Heart left ventricle (tissue), 13 donors: ENCODE measurements around the gene WDR70.

Experiments used
- CTCF ChIP-seq, 12 donors: fragments of 200-600 bp; sonication (generic) in 4 of 12; IDR thresholded peaks; one replicate each; pipeline versions ENCODE4 v1.5.0 to v1.8.0; 2018 to 2022; ENCODE audit warnings: antibody characterized with exemption in 12 of 12, mild to moderate bottlenecking in 5 of 12
- POLR2A ChIP-seq, 2 donors: fragments of 450-650 bp; IDR thresholded peaks; one replicate each; pipeline ENCODE4 v1.6.1; 2017; ENCODE audit warnings: antibody characterized with exemption in 2 of 2, mild to moderate bottlenecking in 2 of 2, moderate library complexity in 2 of 2
- donor health status: ischemic (EF 13 %, LVEDD 7.1; RV severe dilation, severe dysfunction).
- donor health status: DM: no; HTN: yes; CAD: no.
- donor health status: DM: no; HTN: no; CAD: no.
- donor health status: ischemic (EF 25% LVEDD 6.9; RV normal size, moderate dysfunction).
- donor health status: ischemic (EF 25% LVEDD 5.7; RV mildly dilated, moderate dysfunction).
- donor health status: ischemic (EF 35%, LVEDD 5.7; RV mildly dilated, moderate dysfunction).
- donor health status: nonischemic (EF 11% LVEDD 7.7; RV severe dilation, severe dysfunction).
- donor health status: DM: yes; HTN: yes; CAD: no.
- donor health status: PGD.
- donor health status: ischemic (EF 29% LVEDD 5.4; RV normal size, mild dysfunction).
- donor health status: nonischemic (EF 23%, LVEDD 6.1; RV moderate dilation, normal function).

GRCh38 chr5:37571985-37572384 is 192.9 kb downstream of the WDR70 start:
- TF ChIP-seq CTCF (IDR thresholded peaks at IDR 0.05) (no peak), POLR2A (IDR thresholded peaks at IDR 0.05) (no peak)
